HepG2 (cell line): ENCODE measurements around the gene PSEN1. TPM values are rescaled to one million over a fixed set of nuclear protein-coding genes. Genes with fewer than 3 reads are reported as not detected.

Source experiments
- ETV6 ChIP-seq: sonication (generic); formaldehyde crosslinking; conservative IDR thresholded peaks from 2 replicates; pipeline ENCODE4 v1.4.0; 2020; ENCODE audit warnings: missing genetic modification reagents
- FOXA3 ChIP-seq: IDR thresholded peaks from 2 replicates; pipeline ENCODE4 v1.6.1; 2016; ENCODE audit warnings: missing genetic modification reagents, missing compliant biosample characterization
- HIVEP1 ChIP-seq: sonication (generic); formaldehyde crosslinking; IDR thresholded peaks from 2 replicates; pipeline ENCODE4 v1.4.0; 2020; ENCODE audit warnings: mild to moderate bottlenecking, missing genetic modification reagents
- SOX13 ChIP-seq, 3 experiments: fragments of 450-650 bp in 1 of 3; sonication (generic) in 1 of 3; formaldehyde crosslinking in 1 of 3; IDR thresholded peaks in 2 of 3; conservative IDR thresholded peaks in 1 of 3; 2 replicates each; pipeline versions ENCODE4 v1.5.0 to v1.6.1; 2016 to 2020; ENCODE audit warnings: antibody characterized with exemption in 1 of 3, mild to moderate bottlenecking in 1 of 3, missing compliant biosample characterization in 1 of 3, missing genetic modification reagents in 1 of 3, moderate library complexity in 1 of 3
- ZNF20 ChIP-seq: sonication (generic); formaldehyde crosslinking; IDR thresholded peaks from 2 replicates; pipeline ENCODE4 v1.4.0; 2020; ENCODE audit warnings: mild to moderate bottlenecking, moderate library complexity, missing genetic modification reagents
- ZNF234 ChIP-seq: sonication (generic); formaldehyde crosslinking; conservative IDR thresholded peaks from 2 replicates; pipeline ENCODE4 v1.5.1; 2020; ENCODE audit warnings: mild to moderate bottlenecking, missing genetic modification reagents
- ZNF326 ChIP-seq: sonication (generic); formaldehyde crosslinking; IDR thresholded peaks from 2 replicates; pipeline ENCODE4 v1.4.0; 2020; ENCODE audit warnings: missing genetic modification reagents, borderline replicate concordance
- ZNF367 ChIP-seq: sonication (generic); formaldehyde crosslinking; IDR thresholded peaks from 2 replicates; pipeline ENCODE4 v1.4.0; 2020; ENCODE audit warnings: missing genetic modification reagents, borderline replicate concordance
- ZNF703 ChIP-seq: sonication (generic); formaldehyde crosslinking; IDR thresholded peaks from 2 replicates; pipeline ENCODE4 v1.5.1; 2020; ENCODE audit warnings: missing genetic modification reagents, mild to moderate bottlenecking, moderate library complexity, borderline replicate concordance
- ZNF790 ChIP-seq: sonication (generic); formaldehyde crosslinking; IDR thresholded peaks from 2 replicates; pipeline ENCODE4 v1.8.0; 2022; ENCODE audit warnings: missing genetic modification reagents, mild to moderate bottlenecking, borderline replicate concordance
- polyA plus RNA-seq, 8 experiments: library from polyadenylated mRNA; depleted of rRNA in 3 of 8; stranded (reverse) in 7 of 8; unstranded in 1 of 8; fragments of >200 nt; fragmentation: Illumina TruSeq in 4 of 8; extraction: Trizol in 4 of 8; gene quantifications; 2 replicates each; pipeline versions ENCODE4 v1.2.1 to v1.2.3, GENCODE V29; 2011 to 2016; ENCODE audit warnings: low read depth in 4 of 8, missing spikeins in 1 of 8, mixed read lengths in 1 of 8; ENCODE audit not compliant: insufficient read depth in 1 of 8
- total RNA-seq, 5 experiments: library from RNA; depleted of rRNA; stranded (reverse); fragments of >200 nt; fragmentation: Illumina TruSeq; extraction: Trizol; gene quantifications; 2 replicates each; pipeline ENCODE4 v1.2.3, GENCODE V29; 2016; ENCODE audit warnings: low read depth in 1 of 5
- TF ChIP-seq, protein P1 (sequence below): sonication (generic); formaldehyde crosslinking; IDR thresholded peaks from 2 replicates; pipeline ENCODE4 v1.5.1; 2020; ENCODE audit warnings: mild to moderate bottlenecking, missing genetic modification reagents, borderline replicate concordance
- TF ChIP-seq, protein P2 (sequence below): sonication (generic); formaldehyde crosslinking; IDR thresholded peaks from 2 replicates; pipeline ENCODE4 v1.4.0; 2020; ENCODE audit warnings: missing genetic modification reagents, borderline replicate concordance
- TF ChIP-seq, protein P3 (sequence below): sonication (generic); formaldehyde crosslinking; IDR thresholded peaks from 2 replicates; pipeline ENCODE4 v1.4.0; 2020; ENCODE audit warnings: mild to moderate bottlenecking, missing genetic modification reagents

Gene PSEN1
- total and polyA plus RNA-seq, 2 of the 13 experiments (the other 11 are each of a cell fraction or from before 2014, with no cell fraction given) = 12.5 to 26.6 TPM

DNA sequence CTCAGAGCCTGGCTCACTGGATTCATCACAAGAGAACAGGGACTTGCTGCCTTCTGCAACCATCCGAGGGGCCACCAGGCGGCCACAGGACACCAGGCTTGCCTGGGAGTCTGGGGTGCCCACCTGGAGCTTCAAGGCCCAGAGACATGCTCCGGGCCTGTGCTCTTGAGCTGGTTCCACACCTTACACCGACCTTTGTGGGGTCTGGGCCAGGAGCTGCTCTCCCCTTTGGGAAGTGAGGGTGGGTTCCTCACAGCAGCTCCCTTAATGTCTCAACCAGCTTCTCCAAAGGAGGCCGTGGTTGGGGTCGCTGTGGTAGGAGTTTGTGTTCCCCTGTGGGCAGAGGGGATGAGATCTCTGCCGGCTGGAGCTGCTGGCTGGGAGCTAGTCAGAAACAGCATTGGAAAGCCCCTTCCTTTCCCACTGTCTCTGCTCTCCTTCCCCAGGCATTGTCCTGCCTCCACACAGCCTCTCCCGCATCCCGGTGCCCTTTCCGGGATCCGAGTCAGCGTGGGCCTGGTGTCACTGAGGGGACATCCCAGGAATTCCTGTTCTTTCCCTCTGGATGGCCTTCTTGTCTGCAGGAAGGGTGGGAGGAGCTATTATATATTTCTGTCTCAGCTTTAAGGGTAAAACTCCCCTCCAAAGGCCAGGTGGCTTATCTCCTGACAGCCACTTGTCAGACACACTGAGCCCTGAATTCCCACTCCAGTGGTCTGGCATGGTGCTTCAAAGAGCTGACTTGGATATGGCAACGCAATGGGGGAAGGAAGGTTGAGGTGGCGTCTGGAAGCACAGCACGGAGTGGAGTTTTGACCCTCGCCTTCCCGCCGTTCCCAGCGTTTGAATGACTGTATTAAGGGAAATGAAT is 95.9 kb downstream of the PSEN1 start (continued):
- TF ChIP-seq, protein P1, sequence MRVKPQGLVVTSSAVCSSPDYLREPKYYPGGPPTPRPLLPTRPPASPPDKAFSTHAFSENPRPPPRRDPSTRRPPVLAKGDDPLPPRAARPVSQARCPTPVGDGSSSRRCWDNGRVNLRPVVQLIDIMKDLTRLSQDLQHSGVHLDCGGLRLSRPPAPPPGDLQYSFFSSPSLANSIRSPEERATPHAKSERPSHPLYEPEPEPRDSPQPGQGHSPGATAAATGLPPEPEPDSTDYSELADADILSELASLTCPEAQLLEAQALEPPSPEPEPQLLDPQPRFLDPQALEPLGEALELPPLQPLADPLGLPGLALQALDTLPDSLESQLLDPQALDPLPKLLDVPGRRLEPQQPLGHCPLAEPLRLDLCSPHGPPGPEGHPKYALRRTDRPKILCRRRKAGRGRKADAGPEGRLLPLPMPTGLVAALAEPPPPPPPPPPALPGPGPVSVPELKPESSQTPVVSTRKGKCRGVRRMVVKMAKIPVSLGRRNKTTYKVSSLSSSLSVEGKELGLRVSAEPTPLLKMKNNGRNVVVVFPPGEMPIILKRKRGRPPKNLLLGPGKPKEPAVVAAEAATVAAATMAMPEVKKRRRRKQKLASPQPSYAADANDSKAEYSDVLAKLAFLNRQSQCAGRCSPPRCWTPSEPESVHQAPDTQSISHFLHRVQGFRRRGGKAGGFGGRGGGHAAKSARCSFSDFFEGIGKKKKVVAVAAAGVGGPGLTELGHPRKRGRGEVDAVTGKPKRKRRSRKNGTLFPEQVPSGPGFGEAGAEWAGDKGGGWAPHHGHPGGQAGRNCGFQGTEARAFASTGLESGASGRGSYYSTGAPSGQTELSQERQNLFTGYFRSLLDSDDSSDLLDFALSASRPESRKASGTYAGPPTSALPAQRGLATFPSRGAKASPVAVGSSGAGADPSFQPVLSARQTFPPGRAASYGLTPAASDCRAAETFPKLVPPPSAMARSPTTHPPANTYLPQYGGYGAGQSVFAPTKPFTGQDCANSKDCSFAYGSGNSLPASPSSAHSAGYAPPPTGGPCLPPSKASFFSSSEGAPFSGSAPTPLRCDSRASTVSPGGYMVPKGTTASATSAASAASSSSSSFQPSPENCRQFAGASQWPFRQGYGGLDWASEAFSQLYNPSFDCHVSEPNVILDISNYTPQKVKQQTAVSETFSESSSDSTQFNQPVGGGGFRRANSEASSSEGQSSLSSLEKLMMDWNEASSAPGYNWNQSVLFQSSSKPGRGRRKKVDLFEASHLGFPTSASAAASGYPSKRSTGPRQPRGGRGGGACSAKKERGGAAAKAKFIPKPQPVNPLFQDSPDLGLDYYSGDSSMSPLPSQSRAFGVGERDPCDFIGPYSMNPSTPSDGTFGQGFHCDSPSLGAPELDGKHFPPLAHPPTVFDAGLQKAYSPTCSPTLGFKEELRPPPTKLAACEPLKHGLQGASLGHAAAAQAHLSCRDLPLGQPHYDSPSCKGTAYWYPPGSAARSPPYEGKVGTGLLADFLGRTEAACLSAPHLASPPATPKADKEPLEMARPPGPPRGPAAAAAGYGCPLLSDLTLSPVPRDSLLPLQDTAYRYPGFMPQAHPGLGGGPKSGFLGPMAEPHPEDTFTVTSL (CRISPR knock-in tag) = no peak
- no peak for TF ChIP-seq ZNF234 (CRISPR knock-in tag)
- TF ChIP-seq ZNF367 (CRISPR knock-in tag) = no peak
- TF ChIP-seq HIVEP1 (CRISPR knock-in tag) = no peak; the same call in 1 of the 2 replicates
- TF ChIP-seq ETV6 (CRISPR knock-in tag) = no peak
- TF ChIP-seq, protein P2, sequence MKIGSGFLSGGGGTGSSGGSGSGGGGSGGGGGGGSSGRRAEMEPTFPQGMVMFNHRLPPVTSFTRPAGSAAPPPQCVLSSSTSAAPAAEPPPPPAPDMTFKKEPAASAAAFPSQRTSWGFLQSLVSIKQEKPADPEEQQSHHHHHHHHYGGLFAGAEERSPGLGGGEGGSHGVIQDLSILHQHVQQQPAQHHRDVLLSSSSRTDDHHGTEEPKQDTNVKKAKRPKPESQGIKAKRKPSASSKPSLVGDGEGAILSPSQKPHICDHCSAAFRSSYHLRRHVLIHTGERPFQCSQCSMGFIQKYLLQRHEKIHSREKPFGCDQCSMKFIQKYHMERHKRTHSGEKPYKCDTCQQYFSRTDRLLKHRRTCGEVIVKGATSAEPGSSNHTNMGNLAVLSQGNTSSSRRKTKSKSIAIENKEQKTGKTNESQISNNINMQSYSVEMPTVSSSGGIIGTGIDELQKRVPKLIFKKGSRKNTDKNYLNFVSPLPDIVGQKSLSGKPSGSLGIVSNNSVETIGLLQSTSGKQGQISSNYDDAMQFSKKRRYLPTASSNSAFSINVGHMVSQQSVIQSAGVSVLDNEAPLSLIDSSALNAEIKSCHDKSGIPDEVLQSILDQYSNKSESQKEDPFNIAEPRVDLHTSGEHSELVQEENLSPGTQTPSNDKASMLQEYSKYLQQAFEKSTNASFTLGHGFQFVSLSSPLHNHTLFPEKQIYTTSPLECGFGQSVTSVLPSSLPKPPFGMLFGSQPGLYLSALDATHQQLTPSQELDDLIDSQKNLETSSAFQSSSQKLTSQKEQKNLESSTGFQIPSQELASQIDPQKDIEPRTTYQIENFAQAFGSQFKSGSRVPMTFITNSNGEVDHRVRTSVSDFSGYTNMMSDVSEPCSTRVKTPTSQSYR (CRISPR knock-in tag) = no peak
- no peak for TF ChIP-seq SOX13 (IDR thresholded peaks at IDR 0.05)
- TF ChIP-seq SOX13 (CRISPR knock-in tag; conservative IDR thresholded peaks at IDR 0.05 in 1 of 2, IDR thresholded peaks at IDR 0.05 in 1 of 2) = no peak
- TF ChIP-seq ZNF790 = no peak
- TF ChIP-seq ZNF326 = no peak
- TF ChIP-seq ZNF20 = no peak
- TF ChIP-seq FOXA3 (CRISPR knock-in tag) = no peak
- TF ChIP-seq ZNF703 (CRISPR knock-in tag) = no peak
- TF ChIP-seq, protein P3, sequence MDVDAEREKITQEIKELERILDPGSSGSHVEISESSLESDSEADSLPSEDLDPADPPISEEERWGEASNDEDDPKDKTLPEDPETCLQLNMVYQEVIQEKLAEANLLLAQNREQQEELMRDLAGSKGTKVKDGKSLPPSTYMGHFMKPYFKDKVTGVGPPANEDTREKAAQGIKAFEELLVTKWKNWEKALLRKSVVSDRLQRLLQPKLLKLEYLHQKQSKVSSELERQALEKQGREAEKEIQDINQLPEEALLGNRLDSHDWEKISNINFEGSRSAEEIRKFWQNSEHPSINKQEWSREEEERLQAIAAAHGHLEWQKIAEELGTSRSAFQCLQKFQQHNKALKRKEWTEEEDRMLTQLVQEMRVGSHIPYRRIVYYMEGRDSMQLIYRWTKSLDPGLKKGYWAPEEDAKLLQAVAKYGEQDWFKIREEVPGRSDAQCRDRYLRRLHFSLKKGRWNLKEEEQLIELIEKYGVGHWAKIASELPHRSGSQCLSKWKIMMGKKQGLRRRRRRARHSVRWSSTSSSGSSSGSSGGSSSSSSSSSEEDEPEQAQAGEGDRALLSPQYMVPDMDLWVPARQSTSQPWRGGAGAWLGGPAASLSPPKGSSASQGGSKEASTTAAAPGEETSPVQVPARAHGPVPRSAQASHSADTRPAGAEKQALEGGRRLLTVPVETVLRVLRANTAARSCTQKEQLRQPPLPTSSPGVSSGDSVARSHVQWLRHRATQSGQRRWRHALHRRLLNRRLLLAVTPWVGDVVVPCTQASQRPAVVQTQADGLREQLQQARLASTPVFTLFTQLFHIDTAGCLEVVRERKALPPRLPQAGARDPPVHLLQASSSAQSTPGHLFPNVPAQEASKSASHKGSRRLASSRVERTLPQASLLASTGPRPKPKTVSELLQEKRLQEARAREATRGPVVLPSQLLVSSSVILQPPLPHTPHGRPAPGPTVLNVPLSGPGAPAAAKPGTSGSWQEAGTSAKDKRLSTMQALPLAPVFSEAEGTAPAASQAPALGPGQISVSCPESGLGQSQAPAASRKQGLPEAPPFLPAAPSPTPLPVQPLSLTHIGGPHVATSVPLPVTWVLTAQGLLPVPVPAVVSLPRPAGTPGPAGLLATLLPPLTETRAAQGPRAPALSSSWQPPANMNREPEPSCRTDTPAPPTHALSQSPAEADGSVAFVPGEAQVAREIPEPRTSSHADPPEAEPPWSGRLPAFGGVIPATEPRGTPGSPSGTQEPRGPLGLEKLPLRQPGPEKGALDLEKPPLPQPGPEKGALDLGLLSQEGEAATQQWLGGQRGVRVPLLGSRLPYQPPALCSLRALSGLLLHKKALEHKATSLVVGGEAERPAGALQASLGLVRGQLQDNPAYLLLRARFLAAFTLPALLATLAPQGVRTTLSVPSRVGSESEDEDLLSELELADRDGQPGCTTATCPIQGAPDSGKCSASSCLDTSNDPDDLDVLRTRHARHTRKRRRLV (CRISPR knock-in tag) = no peak
